Stimulated activated CD4-positive, alpha-beta T cell treated with anti-CD3 and anti-CD28 coated beads, TNF-alpha, amount 100 ng/mL, for 48 hours (primary cell): ENCODE data around the gene C1RL.

Experiments
- DNase-seq, 3 donors: peaks; one replicate each; pipeline ENCODE4 v3.0.0-alpha.2; 2020; ENCODE audit warnings: low read depth in 3 of 3

C1RL gene

GRCh38 chr12:7136676-7137075, 27.7 kb upstream of the C1RL start:
- DNase-seq: no peak

- no peak for DNase-seq
Observed at GRCh38 chr12:7136071-7136470, 27.1 kb upstream of the C1RL start.

- DNase-seq: no peak
Observed at GRCh38 chr12:7134396-7135166, 25.6 kb upstream of the C1RL start.

- no peak for DNase-seq
Observed at GRCh38 chr12:7131502-7131866, 22.5 kb upstream of the C1RL start.

- DNase-seq: no peak
Observed at GRCh38 chr12:7130701-7131501, 21.9 kb upstream of the C1RL start.

- peak; percentile 61 to 77 (median 65) for DNase-seq
Observed at GRCh38 chr12:7129872-7130691, 21.1 kb upstream of the C1RL start, which contains the start of gene CLSTN3. CLSTN3 (plus strand) TSS chr12:7130371; CDS start chr12:7130649, 278 bp downstream.

- DNase-seq: no peak
Observed at GRCh38 chr12:7129287-7129871, 20.4 kb upstream of the C1RL start.

GRCh38 chr12:7128681-7129286, 19.8 kb upstream of the C1RL start, which contains the start of gene RBP5:
RBP5 (minus strand) TSS chr12:7128889; CDS start chr12:7128775, 114 bp downstream.
- no peak for DNase-seq

- no peak for DNase-seq
Observed at GRCh38 chr12:7127916-7128626, 19.1 kb upstream of the C1RL start.

- DNase-seq: no peak
Observed at GRCh38 chr12:7125632-7126227, 16.7 kb upstream of the C1RL start.

- no peak for DNase-seq
Observed at GRCh38 chr12:7123806-7124522, 14.9 kb upstream of the C1RL start.

- no peak for DNase-seq
Observed at GRCh38 chr12:7122811-7123769, 14.1 kb upstream of the C1RL start.

- DNase-seq: no peak
Observed at GRCh38 chr12:7121324-7121723, 12.3 kb upstream of the C1RL start.

- DNase-seq: no peak
Observed at GRCh38 chr12:7120166-7120565, 11.2 kb upstream of the C1RL start.

- DNase-seq: no peak
Observed at GRCh38 chr12:7118881-7119280, 9.9 kb upstream of the C1RL start.

- no peak for DNase-seq
Observed at GRCh38 chr12:7117670-7118069, 8.7 kb upstream of the C1RL start.

- no peak for DNase-seq
Observed at GRCh38 chr12:7116916-7117315, 7.9 kb upstream of the C1RL start.

GRCh38 chr12:7116196-7116595, 7.2 kb upstream of the C1RL start:
- no peak for DNase-seq
